CD4-positive, alpha-beta T cell treated with Interleukin-12 subunit alpha and Interleukin-12 subunit beta, for 1 hour (primary cell): ENCODE results near the gene CYP26A1.

Experiments used
- DNase-seq: peaks from one replicate; pipeline ENCODE4 v3.0.0-alpha.2; 2020

The CYP26A1 gene, protein sequence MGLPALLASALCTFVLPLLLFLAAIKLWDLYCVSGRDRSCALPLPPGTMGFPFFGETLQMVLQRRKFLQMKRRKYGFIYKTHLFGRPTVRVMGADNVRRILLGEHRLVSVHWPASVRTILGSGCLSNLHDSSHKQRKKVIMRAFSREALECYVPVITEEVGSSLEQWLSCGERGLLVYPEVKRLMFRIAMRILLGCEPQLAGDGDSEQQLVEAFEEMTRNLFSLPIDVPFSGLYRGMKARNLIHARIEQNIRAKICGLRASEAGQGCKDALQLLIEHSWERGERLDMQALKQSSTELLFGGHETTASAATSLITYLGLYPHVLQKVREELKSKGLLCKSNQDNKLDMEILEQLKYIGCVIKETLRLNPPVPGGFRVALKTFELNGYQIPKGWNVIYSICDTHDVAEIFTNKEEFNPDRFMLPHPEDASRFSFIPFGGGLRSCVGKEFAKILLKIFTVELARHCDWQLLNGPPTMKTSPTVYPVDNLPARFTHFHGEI

DNA sequence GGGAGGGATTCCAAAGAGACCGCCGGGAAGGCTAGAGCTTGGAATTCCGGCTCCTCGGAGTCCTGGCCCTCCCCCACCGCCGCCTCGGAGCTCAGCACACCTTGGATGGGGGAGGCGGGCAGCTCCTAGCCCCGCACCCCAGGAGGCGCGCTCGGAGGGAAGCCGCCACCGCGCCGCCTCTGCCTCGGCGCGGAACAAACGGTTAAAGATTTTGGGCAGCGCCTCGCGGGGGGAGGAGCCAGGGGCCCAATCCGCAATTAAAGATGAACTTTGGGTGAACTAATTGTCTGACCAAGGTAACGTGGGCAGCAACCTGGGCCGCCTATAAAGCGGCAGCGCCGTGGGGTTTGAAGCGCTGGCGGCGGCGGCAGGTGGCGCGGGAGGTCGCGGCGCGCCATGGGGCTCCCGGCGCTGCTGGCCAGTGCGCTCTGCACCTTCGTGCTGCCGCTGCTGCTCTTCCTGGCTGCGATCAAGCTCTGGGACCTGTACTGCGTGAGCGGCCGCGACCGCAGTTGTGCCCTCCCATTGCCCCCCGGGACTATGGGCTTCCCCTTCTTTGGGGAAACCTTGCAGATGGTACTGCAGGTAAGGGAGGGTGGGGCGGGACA is at the start of gene CYP26A1:
Gene CYP26A1, plus strand, starts transcription at position 355 of the 608 bp plus-strand sequence. Its CDS starts 42 bp downstream, at position 397.
- no peak for DNase-seq

DNA sequence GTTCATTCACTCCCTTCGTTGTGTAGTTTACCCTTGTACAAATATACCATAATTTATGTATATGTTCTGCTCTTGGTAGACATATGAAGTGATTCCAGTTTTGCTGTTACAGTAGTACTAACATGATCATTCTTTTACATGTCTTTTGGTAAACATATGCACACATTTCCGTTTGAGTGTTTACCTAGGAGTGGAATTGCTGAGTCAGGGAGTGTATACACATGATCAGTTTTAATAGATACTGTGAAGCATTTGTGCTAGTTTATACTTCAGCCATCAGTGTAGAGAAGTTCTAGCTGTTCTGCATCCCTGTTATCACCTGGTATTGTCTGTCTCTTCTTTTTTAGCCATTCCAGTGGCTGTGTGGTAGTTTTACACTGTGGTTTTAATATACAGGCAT is 47.6 kb upstream of the CYP26A1 start:
- no peak for DNase-seq

DNA sequence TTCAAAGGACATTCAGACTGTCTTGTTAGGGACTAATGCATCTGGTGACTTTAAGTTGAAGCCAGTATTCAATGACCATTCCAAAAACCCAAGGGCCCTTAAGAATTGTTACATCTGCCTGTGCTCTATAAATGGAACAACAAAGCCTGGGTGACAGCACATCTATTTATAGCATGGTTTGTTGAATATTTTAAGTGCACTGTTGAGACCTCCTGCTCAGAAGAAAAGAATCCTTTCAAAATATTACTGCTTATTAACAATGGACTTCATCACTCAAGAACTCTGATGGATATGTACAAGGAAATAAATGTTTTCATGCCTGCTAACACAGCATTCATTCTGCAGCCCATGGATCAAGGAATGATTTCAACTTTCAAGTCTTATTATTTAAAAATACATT is 46.2 kb upstream of the CYP26A1 start:
- no peak for DNase-seq

DNA sequence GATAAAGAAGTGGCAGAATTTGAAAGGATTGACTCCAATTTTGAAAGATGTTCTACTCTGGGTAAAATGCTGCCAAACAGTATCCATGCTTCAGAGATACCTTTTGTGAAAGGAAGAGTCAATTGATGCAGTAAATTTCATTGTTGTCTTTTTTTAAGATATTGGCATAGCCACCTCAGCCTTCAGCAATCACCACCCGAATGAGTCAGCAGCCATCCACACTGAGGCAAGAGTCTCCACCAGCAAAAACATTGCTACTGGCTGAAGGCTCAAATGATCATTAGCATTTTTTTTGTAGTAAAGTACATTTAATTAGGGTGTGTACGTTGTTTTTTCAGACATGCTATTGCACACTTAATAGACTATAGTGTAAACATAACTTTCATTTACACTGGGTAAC is 44.8 kb upstream of the CYP26A1 start:
- no peak for DNase-seq

DNA sequence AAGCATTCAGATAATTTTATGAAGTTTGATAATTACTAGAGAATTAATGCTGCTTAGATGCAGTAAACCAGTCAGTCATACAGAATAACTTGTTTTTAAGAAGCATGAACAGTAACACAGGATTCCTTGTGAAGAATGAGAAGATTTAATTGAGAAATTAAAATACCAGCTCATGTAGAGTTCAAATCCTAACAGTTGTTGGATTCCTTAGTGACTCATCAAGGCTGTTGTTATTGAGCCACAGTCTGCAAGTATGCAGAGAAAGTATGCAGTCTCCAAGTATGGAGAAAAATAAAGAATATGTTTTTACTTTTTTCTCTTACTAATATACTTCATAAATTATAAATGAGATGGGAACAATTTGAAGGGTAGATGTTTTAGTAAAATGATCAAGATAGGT is 43.3 kb upstream of the CYP26A1 start:
- no peak for DNase-seq

DNA sequence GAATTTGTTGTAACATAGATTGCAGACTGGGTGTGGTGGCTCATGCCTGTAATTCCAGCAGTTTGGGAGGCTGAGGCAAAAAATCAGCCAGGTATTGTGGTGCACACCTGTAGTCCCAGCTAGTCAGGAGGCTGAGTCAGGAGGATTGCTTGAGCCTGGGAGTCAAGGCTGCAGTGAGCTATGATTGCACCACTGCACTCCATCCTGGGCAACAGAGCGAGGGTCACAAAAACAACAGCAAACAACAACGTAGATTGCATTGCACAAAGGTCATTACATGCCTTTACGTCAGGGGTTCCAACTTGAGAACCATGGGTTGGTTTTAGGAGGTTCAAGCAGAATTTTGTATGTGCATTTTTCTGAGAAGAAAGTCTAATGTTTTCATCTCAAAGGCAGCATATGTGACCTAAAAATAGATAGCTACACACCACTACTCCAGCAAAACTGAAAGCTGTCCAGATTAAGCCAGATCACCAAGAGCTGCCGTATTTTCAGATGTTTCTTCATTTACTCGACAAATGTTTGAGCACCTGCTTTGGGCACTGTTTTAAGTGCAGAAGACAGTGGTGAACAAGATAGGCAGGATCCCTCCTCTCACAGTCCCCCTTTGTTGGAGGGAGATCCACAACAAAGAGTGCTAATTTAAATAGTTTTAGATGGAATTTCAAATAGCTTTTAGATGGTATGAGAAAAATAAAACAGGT is 41.4 kb upstream of the CYP26A1 start:
- no peak for DNase-seq

DNA sequence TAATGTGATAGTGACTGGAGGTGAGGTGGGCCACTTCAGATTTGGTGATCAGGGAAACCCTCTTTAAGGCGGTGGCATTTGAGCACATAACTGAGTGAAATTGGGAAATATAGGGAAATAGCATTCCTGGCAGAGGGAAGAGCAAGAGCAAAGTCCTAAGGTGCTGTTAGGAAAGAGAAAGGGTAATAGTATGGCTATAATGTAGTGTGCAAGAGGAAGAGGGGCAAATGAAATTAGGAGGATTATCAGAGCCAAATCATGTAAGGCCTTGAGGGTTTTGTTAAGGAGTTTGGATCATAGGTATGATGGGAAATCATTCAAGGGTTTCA is 40.9 kb upstream of the CYP26A1 start:
- DNase-seq, result no peak

DNA sequence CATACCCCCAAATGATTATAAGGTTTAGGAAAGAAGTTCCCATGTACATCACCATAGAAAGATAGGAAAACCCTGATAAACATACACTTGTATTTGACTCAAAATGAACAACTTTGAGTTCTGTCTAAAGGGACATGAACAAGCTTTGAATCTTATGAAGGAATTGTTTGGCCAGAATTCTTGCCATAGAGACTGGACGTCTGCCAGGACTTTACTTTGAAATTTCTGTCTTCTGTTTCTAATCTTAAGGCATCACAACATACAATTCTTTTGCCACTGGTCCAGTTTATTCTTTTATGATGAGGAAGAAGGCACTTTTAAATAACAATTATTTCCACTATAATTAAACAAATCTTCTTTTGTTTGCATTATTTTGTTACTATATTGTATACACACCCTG is 39.3 kb upstream of the CYP26A1 start:
- no peak for DNase-seq

DNA sequence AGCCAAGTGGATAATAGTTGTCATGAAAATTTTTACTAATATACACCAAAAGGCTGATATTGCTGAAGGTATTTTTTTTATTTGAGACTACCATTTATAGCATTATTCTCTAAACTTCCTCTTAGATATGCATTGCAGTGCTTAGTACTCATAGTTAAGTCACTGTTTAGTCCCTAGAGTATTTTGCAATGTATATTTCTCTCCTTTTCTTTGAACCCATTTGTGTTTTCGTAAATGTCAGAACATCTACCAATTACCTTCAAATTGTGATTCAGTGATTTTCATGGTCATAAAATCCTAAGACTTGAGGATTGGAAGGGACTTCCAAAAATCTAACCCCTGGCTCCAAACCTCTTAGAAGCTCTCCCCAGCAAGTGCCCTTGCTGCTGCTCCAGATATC is 34.6 kb upstream of the CYP26A1 start:
- DNase-seq, result no peak

DNA sequence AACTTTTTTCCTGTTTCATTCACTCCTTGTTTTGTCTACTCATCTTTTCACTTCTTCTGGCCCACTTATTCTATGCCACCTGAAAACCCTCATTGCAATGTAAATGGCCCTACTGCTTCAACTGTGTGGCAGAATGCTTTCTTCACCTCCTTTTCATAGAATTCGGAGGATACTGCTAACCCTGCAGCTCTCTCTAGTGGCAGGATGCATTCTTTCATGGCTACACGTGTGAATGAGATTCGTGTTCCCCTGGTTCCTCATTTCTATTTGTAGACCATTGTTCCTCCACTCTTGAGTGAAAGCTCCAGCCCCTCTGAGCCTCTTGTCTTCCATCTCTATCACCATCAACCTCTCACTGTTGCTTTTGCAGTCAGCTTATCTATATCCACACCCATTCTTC is 34.0 kb upstream of the CYP26A1 start:
- DNase-seq, result peak; percentile 9

DNA sequence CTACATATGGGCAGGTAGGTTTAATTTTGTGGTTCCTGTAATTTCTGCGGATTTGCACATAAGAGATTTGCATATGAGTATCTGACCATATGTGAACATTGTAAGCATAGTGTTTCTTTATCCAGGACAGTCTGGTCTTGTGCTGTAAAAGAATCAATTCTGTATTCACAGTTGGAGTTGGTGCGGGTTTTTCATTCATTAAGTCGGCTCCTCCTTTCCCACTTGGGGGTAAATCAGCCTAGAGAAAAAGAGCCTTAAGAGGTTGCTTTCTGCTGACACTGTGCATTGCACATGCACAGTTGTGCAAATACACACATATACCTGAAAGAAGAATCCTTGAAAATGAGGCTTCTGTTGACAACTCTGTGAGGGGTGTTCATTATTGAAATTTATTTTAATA is 19.2 kb upstream of the CYP26A1 start:
- no peak for DNase-seq

DNA sequence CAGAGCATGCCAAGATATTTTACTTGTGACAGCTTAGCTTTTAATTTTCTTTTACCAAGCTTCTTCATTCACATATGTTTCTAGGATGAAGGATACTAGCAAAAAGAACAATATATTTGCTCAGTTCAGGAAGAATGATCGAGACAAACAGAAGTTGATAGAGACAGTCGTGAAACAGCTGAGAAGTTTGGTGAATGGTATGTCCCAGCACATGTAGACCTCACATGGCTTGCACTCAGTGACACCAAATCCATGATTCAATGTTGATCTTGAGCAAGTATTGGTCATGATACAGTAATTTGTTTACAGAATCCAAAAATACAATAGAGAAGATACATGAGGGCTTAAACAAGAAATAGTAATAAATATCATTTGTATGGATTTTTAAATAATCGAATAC is 15.6 kb upstream of the CYP26A1 start:
- DNase-seq, result no peak

DNA sequence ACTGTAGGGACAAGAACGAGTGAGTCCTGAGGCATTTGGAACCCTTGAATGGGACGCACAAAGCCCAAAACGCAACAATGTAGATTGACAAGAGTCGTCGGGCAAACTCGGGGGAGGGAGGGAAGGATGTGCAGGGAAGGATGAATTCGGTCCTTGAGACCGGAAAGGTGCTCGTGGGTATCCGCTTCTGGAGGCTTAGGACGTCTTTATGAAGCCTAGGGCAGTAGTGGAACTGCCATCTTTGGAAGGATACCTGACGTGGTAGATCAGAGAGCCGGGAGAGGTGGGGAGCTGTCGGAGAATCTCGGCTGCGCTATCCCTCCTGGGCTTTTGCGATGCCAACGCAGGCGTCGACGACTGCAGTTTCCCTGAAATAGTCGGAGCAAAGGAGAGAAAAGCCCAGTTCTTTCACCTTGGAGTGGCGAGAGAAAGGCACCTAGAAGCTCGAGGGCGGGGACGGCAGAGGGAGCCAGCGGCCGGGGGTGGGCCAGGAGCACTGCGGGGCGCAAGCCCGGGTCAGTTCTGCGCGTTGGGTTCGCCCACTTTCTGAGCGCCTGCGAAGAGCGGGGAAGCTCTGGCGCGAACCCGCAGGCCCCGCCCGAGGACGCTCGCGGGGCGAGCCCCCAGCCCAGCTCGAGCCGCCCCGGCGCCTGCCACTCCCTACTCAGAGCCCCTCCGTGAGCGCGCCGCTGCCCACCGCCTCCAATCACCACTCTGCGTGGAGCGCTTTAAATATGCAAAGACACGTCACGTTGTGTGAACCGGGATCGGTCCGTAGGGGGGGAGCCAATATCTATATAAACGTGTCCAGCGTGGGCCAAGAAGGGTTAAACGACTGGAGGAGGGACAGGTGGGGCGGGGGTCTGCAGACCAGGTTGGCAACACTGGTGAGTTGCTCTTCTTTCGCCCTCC is 13.5 kb upstream of the CYP26A1 start, which contains the start of gene CYP26C1:
Gene CYP26C1, plus strand, starts transcription at position 824 of the 912 bp plus-strand sequence. CDS start 466 bp downstream, outside the sequence.
- no peak for DNase-seq

DNA sequence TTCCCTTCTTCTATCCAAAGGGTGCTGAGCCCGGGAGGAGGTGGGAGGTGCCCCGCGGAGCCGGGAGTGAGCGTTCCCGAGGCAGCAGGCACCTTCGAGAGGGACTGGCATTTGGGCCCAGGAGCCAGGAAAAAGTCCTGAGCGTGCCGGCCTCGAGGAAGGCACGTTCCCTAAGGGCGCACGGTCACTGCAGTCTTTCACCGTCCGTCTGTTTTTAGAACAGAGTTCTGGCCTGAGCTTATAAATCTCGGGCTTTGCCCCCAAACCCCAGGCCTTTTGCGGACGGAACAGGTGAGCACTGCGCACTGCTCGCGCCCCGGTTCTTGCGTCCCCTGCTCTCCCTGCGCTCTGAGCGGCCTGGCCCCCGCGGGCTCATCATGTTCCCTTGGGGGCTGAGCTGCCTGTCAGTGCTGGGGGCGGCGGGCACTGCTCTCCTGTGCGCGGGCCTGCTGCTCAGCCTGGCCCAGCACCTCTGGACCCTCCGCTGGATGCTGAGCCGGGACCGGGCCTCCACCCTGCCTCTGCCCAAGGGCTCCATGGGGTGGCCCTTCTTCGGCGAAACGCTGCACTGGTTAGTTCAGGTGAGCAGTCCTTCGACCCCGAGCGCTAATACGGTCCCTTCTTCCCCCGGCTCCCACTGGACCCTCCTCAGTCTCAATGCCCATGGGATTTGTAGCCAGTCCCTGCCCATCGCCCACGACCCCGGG is 12.7 kb upstream of the CYP26A1 start:
- no peak for DNase-seq

DNA sequence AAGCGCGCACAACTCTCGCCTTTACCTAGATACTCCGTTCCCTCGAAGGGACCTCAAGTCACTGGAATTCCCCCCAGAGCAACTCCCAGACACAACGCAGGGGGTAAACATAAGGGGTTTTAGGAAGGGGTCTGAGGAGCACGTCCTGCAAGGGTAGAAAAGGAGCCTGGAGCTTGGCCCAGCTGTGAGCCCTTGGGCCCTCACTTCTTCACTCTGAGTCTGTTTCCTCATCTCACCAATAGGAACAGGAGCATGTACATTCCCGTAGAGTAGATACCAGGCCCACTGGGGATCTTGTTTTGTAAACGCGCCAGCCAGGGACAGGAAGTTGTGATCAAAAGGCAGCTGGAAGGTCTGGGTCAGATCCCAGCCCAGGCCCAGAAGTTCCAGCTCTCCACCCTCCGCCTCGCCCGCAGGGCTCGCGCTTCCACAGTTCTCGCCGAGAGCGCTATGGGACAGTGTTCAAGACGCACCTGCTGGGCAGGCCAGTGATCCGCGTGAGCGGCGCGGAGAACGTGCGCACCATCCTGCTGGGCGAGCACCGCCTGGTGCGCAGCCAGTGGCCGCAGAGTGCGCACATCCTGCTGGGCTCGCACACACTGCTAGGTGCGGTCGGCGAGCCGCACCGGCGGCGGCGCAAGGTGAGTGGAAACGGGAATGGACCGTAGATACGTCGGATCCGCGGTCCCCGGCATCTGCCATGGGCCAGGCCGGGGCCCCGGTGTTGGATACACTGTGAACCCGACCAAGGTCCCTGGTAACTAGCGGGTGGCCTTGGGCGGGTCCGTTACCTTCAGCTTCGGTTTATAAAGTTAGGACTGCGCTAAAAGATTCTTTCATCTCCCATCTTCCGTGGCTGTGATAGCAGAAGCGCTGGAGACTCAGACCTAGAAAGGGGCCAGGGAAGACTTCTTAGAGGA is 11.8 kb upstream of the CYP26A1 start:
- no peak for DNase-seq

DNA sequence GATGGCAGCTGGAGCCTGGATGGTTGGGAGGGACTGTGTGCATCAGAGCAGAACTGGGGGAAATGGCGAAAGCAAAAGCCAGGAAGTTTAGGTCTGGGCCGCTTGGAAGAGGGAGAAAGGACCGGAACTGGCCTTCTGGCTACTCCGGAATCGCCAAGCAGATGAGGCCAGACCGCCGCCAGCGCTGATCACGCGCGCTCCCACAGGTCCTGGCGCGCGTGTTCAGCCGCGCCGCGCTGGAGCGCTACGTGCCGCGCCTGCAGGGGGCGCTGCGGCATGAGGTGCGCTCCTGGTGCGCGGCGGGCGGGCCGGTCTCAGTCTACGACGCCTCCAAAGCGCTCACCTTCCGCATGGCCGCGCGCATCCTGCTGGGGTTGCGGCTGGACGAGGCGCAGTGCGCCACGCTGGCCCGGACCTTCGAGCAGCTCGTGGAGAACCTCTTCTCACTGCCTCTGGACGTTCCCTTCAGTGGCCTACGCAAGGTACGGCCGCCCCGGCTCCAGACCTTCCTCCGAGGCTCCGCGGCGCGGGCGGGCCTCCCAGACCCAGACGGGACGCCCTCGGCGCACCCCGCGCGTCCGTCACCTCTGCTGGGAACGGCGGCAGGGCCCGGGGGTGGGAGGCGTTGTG is 11.1 kb upstream of the CYP26A1 start:
- DNase-seq, result peak; percentile 29

DNA sequence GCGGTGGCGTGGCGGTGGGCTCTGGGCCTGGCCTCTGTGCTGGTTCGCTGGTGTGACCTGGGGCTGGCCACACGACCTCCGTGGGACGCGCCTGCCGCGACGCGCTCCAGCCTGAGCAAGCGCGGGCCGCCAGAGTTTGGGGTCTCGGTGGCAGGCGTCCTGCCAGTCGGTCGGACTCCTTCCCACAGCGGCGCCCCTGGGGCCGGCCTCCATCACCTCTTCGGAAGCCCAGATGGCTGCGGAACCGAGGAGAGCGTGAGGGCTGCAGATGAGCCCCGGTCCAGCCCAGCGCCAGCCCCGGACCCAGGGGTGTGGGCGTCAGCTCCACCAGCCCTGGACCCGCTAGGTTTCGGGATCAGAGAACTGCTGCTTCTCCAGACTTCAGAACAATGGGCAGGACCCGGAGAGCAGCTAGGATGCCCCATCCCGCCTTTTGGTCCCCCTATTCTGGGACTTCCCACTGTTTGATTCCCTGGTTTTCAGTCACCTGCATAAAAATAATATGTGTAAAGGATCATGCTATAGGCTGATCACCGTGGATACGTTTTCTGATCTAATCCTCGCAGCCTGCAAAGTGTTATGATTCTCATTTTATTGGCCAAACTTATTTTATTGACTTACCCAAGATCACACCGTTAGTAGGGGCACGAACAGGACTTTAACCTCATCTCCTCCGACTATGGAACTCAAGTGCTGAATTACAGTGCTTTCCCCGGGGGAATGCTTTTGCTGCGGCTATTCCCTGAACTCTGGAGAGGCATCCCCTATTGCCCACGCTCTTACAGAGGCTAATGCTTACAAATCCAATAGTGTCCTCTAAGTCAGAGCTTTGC is 10.3 kb upstream of the CYP26A1 start:
- DNase-seq, result no peak

DNA sequence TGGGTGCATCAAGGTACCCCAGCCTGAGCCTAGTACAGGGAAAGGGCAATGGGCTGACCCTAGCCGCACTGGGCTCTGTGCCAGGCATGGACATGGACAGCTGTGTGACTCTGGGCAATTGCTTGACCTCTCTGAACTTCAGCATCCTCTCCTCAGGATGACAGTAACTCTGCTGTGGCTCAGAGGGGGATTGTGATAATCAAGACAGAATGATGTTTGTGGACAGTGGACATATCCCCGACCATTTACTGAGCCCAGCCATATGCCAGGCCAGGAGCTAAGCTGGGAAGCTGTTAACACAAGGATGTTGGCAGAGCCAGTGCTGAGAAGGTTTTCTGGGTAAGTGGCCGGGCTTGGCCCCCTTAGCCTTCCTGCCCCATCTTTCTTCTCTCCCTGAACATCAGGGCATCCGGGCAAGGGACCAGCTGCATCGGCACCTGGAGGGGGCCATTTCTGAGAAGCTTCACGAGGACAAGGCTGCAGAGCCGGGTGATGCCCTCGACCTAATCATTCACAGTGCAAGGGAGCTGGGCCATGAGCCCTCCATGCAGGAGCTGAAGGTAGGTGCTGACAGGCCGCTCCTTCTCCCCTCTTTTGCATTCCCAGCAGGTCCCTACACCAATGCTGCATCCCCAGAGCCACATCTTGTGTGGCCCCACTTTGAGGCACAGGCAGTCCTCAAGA is 9.6 kb upstream of the CYP26A1 start:
- DNase-seq, result no peak
